ENCODE results near the gene SMARCA2.

The SMARCA2 gene

DNA sequence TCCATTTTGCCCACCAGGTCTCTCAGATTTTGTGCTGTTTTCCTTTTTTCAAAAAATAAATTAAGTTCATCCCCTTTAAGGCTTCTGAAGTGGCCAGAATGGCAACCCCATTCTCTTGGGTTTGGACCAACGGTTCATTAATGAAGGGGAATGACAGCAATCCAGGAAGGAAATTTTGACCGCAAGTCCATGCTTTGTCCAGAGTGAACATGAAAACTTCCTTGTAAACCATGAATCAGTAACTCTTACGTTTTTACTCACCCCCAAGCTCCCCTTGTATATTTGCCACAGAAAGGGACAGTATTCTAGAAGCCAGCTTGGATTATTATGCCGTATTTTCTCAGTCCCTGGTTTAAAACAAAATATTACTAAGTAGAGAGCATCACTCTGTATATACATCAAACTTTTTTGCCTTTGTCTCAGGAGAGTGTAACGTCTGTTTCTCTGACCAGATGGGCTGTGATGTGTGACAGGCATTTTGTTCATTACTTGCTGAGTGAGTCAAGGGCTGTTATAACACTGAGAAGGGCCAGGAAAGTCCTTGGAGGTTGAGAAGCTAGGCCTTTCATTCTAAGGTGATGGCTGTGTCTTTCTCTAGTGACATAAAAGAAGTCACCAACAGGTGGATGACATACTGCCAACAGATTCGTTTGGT, 148.2 kb downstream of the SMARCA2 start:
- TF ChIP-seq, protein P1, sequence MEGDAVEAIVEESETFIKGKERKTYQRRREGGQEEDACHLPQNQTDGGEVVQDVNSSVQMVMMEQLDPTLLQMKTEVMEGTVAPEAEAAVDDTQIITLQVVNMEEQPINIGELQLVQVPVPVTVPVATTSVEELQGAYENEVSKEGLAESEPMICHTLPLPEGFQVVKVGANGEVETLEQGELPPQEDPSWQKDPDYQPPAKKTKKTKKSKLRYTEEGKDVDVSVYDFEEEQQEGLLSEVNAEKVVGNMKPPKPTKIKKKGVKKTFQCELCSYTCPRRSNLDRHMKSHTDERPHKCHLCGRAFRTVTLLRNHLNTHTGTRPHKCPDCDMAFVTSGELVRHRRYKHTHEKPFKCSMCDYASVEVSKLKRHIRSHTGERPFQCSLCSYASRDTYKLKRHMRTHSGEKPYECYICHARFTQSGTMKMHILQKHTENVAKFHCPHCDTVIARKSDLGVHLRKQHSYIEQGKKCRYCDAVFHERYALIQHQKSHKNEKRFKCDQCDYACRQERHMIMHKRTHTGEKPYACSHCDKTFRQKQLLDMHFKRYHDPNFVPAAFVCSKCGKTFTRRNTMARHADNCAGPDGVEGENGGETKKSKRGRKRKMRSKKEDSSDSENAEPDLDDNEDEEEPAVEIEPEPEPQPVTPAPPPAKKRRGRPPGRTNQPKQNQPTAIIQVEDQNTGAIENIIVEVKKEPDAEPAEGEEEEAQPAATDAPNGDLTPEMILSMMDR (IDR thresholded peaks at IDR 0.05; ENCODE audit: borderline replicate concordance, insufficient read depth, low read depth, low read length), result no peak
- no peak overlapping the region for H3K4me3 ChIP-seq (ENCODE audit: low read depth, low read length)

DNA sequence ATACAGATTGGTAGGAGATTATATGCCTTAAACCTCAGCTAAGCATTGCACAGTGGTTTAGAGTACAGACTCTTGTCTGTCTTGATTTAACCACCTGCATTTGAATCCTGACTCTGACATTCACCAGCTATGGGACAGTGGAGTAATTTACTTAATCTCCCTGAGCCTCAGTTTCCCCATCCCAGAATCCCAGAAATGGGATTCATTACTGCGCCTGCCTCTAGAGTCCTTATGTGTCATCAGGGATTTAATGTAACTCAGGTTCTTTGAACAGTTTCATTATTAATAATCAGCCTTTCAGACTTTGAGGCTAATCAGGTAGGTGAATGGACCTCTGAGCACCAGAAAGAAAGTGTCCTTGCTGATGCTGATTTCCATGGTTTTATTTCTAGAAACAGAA, 149.1 kb downstream of the SMARCA2 start:
- H3K4me3 ChIP-seq (ENCODE audit: low read depth, low read length), result no peak overlapping the region
- TF ChIP-seq, protein P1 (IDR thresholded peaks at IDR 0.05; ENCODE audit: borderline replicate concordance, insufficient read depth, low read depth, low read length), result no peak

DNA sequence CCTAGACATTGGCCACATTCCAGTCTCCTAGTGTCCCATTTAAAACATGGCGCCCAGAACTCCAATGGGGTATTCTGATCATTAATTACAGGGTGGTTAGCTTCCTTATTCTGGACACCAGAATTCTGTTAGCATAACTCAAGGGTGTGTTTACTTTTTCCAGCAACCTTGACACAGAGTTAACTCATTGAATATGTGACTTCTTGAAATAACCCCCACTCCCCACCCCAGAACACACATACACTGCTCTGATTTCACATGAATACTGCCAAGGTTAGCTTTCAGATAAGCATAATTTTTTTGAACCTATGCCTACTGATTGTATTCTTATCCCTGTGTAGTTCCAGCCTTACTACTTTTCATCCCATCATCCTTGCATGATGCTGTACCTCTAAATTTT, 151.1 kb downstream of the SMARCA2 start:
- TF ChIP-seq, protein P1 (IDR thresholded peaks at IDR 0.05; ENCODE audit: borderline replicate concordance, insufficient read depth, low read depth, low read length), result no peak
- no peak overlapping the region for H3K4me3 ChIP-seq (ENCODE audit: low read depth, low read length)

DNA sequence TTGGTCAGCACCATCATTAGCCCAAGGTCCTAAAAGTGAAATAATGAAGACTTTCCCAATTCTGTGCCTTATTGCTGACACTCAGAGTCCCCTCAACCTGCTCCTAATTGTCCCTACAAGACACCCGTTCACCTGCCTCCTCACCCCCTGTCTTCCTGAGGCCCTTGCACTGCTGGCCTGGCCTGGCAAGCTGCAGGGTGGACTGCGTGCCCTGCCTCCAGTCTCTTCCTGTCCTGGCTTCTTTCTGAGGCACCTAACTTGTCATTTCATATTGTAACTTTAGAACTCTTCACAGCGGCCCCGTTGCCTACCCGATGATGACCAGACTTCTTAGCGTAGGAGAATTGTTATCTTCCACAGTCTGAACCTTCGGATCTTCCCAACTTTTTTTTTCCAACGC, 153.9 kb downstream of the SMARCA2 start:
- H3K4me3 ChIP-seq (ENCODE audit: low read depth, low read length), result no peak overlapping the region

DNA sequence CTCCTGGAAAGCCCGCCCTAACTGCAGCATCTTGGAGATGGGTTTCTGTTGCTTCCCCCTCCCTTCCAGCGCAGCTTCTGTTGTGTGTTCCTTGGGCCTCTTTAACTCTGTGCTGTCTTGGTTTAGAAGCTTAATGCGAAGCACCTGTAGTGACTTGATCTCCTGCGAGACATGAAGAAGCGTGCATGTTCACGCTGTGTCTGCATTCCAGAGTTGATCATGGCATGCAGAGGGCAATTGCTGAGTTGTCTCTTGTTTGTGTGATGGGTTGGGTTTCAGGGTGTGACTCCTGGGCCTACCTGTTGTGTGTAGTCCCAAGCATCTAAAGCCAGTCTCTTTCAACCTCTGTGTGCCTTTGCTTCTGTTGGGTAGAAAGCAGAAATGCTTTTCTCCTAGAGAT, 155.6 kb downstream of the SMARCA2 start:
- H3K4me3 ChIP-seq (ENCODE audit: low read depth, low read length), result no peak overlapping the region
- TF ChIP-seq, protein P1 (IDR thresholded peaks at IDR 0.05; ENCODE audit: borderline replicate concordance, insufficient read depth, low read depth, low read length), result no peak

More for the DNA sequence above, 153.9 kb downstream of the SMARCA2 start:
- TF ChIP-seq, protein P1 (IDR thresholded peaks at IDR 0.05; ENCODE audit: borderline replicate concordance, insufficient read depth, low read depth, low read length), result no peak

DNA sequence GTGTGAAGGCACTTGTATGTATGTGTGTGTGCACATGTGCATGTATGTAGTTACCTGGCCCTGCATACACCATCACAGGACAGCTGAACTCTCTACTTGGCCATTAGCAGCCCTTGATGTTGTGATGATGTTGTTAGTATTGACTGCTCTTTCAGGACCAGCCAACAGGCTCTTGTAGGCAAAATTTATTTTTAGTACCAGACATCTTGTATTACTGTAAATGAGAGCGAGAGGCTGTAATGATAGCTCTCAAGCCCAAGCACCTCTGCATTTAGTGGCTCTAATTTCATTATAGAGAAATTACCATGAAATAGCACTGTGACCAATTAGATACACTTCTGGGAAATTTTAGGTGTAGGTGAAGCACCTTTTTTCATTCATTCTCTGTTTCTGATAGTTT, 158.0 kb downstream of the SMARCA2 start:
- H3K4me3 ChIP-seq (ENCODE audit: low read depth, low read length), result no peak overlapping the region
- TF ChIP-seq, protein P1 (IDR thresholded peaks at IDR 0.05; ENCODE audit: borderline replicate concordance, insufficient read depth, low read depth, low read length), result no peak

DNA sequence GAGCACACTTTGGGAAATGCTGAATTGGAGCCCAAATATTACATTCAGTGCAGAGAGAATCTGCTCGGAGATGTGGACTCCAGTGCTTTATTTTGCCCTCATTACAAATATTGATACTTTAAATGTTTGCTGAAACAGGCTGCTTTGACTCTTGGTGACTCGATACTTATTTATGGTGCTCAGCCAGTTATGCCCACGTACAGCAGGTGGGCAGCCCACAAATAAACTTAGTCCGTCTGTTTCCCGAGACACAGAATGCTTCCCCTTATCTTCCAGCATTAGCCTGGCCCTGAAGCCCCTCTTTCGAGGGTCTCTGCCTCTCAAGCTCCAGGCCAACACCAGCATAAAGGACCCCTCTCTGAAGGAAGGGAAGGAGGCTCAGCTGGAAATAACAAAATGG, 158.7 kb downstream of the SMARCA2 start:
- no peak overlapping the region for H3K4me3 ChIP-seq (ENCODE audit: low read depth, low read length)
- TF ChIP-seq, protein P1 (IDR thresholded peaks at IDR 0.05; ENCODE audit: borderline replicate concordance, insufficient read depth, low read depth, low read length), result no peak
